Testis (tissue), 2 donors: ENCODE results near the gene MLF2.

Source experiments
- POLR2A ChIP-seq: fragments of 450-650 bp; IDR thresholded peaks from one replicate; pipeline ENCODE4 v1.6.1; 2017; ENCODE audit warnings: antibody characterized with exemption, mild to moderate bottlenecking, moderate library complexity
- TF ChIP-seq, protein P1 (sequence below), 3 experiments: fragments of 450-650 bp in 2 of 3; fragments of 200-600 bp in 1 of 3; sonication (generic) in 1 of 3; IDR thresholded peaks; one replicate each; pipeline ENCODE4 v1.5.1; 2016 to 2019; ENCODE audit warnings: antibody characterized with exemption in 3 of 3, mild to moderate bottlenecking in 2 of 3, moderate library complexity in 1 of 3

DNA sequence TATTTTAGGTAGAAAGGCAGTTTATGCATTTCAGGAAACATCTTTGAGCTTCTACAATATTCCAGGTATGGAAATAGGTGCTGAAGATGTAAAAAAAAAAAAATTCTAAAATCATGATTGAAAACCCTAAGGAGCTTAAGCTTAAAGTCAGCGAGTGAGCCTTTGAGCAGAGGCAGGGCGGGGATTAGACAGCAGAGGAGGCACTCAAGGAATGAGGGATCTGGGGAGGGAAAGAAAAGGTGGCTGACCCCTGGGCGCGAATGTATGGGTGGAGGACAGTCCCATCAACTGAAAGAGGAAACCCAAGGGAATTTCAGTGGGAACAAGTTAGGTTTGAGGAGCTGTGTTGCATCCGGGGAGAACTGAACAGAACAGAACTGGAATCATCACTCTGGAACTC, 6.8 kb upstream of the MLF2 start:
- TF ChIP-seq, protein P1, sequence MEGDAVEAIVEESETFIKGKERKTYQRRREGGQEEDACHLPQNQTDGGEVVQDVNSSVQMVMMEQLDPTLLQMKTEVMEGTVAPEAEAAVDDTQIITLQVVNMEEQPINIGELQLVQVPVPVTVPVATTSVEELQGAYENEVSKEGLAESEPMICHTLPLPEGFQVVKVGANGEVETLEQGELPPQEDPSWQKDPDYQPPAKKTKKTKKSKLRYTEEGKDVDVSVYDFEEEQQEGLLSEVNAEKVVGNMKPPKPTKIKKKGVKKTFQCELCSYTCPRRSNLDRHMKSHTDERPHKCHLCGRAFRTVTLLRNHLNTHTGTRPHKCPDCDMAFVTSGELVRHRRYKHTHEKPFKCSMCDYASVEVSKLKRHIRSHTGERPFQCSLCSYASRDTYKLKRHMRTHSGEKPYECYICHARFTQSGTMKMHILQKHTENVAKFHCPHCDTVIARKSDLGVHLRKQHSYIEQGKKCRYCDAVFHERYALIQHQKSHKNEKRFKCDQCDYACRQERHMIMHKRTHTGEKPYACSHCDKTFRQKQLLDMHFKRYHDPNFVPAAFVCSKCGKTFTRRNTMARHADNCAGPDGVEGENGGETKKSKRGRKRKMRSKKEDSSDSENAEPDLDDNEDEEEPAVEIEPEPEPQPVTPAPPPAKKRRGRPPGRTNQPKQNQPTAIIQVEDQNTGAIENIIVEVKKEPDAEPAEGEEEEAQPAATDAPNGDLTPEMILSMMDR (IDR thresholded peaks at IDR 0.05) = no peak
- TF ChIP-seq POLR2A = no peak
